Measurements from ENCODE around the gene ANXA4.
"Not testable (repeated sequence)": the region's sequence is repeated elsewhere in the genome, so short reads cannot be mapped to it uniquely, and the experiment has no call there.

Gene ANXA4

GRCh38 chr2:69829256-69830044 lies 87.5 kb downstream of the ANXA4 start, which contains the start of gene GMCL1:
GMCL1 (plus strand) TSS chr2:69829660; CDS start chr2:69829893, 233 bp downstream.
- H3K9ac ChIP-seq (ENCODE audit: low read length): peak within 1 kb of the TSS; percentile 74
- no peaks in the 10 kb centered on the region for H3K27me3 ChIP-seq (ENCODE audit: insufficient read depth, low read length)
- no peaks in the 10 kb centered on the region for H3K9me3 ChIP-seq (ENCODE audit: low read length)
- H3K4me3 ChIP-seq (ENCODE audit: low read depth, low read length, poor library complexity, severe bottlenecking): peak within 1 kb of the TSS; percentile 83
- no peaks in the 10 kb centered on the region for H4K20me1 ChIP-seq (ENCODE audit: insufficient read depth, low read length)
- peaks cover 41% of the 10 kb centered on the region for H3K4me1 ChIP-seq (ENCODE audit: insufficient read depth, low read length, severe bottlenecking)
- H3K36me3 ChIP-seq (ENCODE audit: insufficient read depth, low read length): peaks cover 17% of the 10 kb centered on the region; the same call in 1 of the 2 replicates
- H3F3A ChIP-seq (ENCODE audit: insufficient read depth, low read length): no peaks in the 10 kb centered on the region
- H2AFZ ChIP-seq (ENCODE audit: low read length): peak within 1 kb of the TSS; percentile 69; the same call in 1 of the 2 replicates
- H3K27ac ChIP-seq (ENCODE audit: low read depth, low read length, poor library complexity, severe bottlenecking): peak within 1 kb of the TSS; percentile 72
- TF ChIP-seq CTCF (IDR thresholded peaks at IDR 0.05; ENCODE audit: low read length) (no peak), EZH2 (IDR thresholded peaks at IDR 0.05; ENCODE audit: borderline replicate concordance, low read length) (no peak)
- peaks cover 21% of the 10 kb centered on the region for H3K79me2 ChIP-seq (ENCODE audit: insufficient read depth, low read length)
- H3K9me2 ChIP-seq (ENCODE audit: low read depth, low read length): no peaks in the 10 kb centered on the region
- H3K4me2 ChIP-seq (ENCODE audit: low read length): peak within 1 kb of the TSS; percentile 84

GRCh38 chr2:69830045-69830905 lies 88.3 kb downstream of the ANXA4 start:
- Histone ChIP-seq H3K4me2 (ENCODE audit: low read length) (peak overlapping the region; percentile 84), H3K27me3 (ENCODE audit: insufficient read depth, low read length) (no peaks in the 10 kb centered on the region), H3K27ac (ENCODE audit: low read depth, low read length, poor library complexity, severe bottlenecking) (no peak overlapping the region), H3K4me3 (ENCODE audit: low read depth, low read length, poor library complexity, severe bottlenecking) (peak overlapping the region; percentile 83), H4K20me1 (ENCODE audit: insufficient read depth, low read length) (no peaks in the 10 kb centered on the region), H3K9ac (ENCODE audit: low read length) (peak overlapping the region; percentile 74), H3K9me3 (ENCODE audit: low read length) (no peaks in the 10 kb centered on the region), H3K79me2 (ENCODE audit: insufficient read depth, low read length) (peaks cover 29% of the 10 kb centered on the region), H2AFZ (ENCODE audit: low read length) (no peak overlapping the region), H3K4me1 (ENCODE audit: insufficient read depth, low read length, severe bottlenecking) (peaks cover 44% of the 10 kb centered on the region), H3F3A (ENCODE audit: insufficient read depth, low read length) (no peaks in the 10 kb centered on the region), H3K9me2 (ENCODE audit: low read depth, low read length) (no peaks in the 10 kb centered on the region), H3K36me3 (ENCODE audit: insufficient read depth, low read length) (peaks cover 17% of the 10 kb centered on the region; the same call in 1 of the 2 replicates)
- no peak for TF ChIP-seq CTCF (IDR thresholded peaks at IDR 0.05; ENCODE audit: low read length)
- TF ChIP-seq EZH2 (IDR thresholded peaks at IDR 0.05; ENCODE audit: borderline replicate concordance, low read length): no peak

GRCh38 chr2:69830906-69831241 lies 88.9 kb downstream of the ANXA4 start:
- peak overlapping the region; percentile 83 for H3K4me3 ChIP-seq (ENCODE audit: low read depth, low read length, poor library complexity, severe bottlenecking)
- H4K20me1 ChIP-seq (ENCODE audit: insufficient read depth, low read length); H2AFZ ChIP-seq (ENCODE audit: low read length); H3K27ac ChIP-seq (ENCODE audit: low read depth, low read length, poor library complexity, severe bottlenecking); H3K9me3 ChIP-seq (ENCODE audit: low read length); H3F3A ChIP-seq (ENCODE audit: insufficient read depth, low read length); H3K27me3 ChIP-seq (ENCODE audit: insufficient read depth, low read length); H3K9me2 ChIP-seq (ENCODE audit: low read depth, low read length): not testable (repeated sequence)
- H3K4me1 ChIP-seq (ENCODE audit: insufficient read depth, low read length, severe bottlenecking): peaks cover 46% of the 10 kb centered on the region
- H3K4me2 ChIP-seq (ENCODE audit: low read length): peak overlapping the region; percentile 84
- H3K9ac ChIP-seq (ENCODE audit: low read length): peak overlapping the region; percentile 74; the same call in 1 of the 2 replicates
- H3K36me3 ChIP-seq (ENCODE audit: insufficient read depth, low read length): peaks cover 17% of the 10 kb centered on the region; the same call in 1 of the 2 replicates
- peaks cover 34% of the 10 kb centered on the region for H3K79me2 ChIP-seq (ENCODE audit: insufficient read depth, low read length)

All from OCI-LY1 (cell line).